Duodenal mucosa (tissue), 2 donors: ENCODE results near the gene ZNF462.

Experiments used
- H3K27ac ChIP-seq: one replicate; pipeline ENCODE4 v1.7.0; 2013; ENCODE audit warnings: low read depth, low read length
- H3K27me3 ChIP-seq, 2 donors: one replicate each; pipeline ENCODE4 v1.7.0; 2013; ENCODE audit warnings: low read length in 2 of 2, control low read depth in 1 of 2; ENCODE audit not compliant: insufficient read depth in 2 of 2, control insufficient read depth in 1 of 2
- H3K36me3 ChIP-seq, 2 donors: one replicate each; pipeline ENCODE4 v1.7.0; 2013; ENCODE audit warnings: low read length in 2 of 2, control low read depth in 1 of 2; ENCODE audit not compliant: insufficient read depth in 2 of 2, control insufficient read depth in 1 of 2
- H3K4me1 ChIP-seq, 2 donors: one replicate each; pipeline ENCODE4 v1.7.0; 2013; ENCODE audit warnings: low read length in 2 of 2, control low read depth in 1 of 2; ENCODE audit not compliant: insufficient read depth in 2 of 2, control insufficient read depth in 1 of 2
- H3K4me3 ChIP-seq, 2 donors: one replicate each; pipeline ENCODE4 v1.7.0; 2013; ENCODE audit warnings: low read length in 2 of 2, low read depth in 1 of 2
- H3K9ac ChIP-seq, 2 donors: one replicate each; pipeline ENCODE4 v1.7.0; 2013; ENCODE audit warnings: low read length in 2 of 2, low read depth in 1 of 2
- H3K9me3 ChIP-seq, 2 donors: one replicate each; pipeline ENCODE4 v1.7.0; 2013; ENCODE audit warnings: low read length in 2 of 2, control low read depth in 1 of 2; ENCODE audit not compliant: control insufficient read depth in 1 of 2

Gene ZNF462

DNA sequence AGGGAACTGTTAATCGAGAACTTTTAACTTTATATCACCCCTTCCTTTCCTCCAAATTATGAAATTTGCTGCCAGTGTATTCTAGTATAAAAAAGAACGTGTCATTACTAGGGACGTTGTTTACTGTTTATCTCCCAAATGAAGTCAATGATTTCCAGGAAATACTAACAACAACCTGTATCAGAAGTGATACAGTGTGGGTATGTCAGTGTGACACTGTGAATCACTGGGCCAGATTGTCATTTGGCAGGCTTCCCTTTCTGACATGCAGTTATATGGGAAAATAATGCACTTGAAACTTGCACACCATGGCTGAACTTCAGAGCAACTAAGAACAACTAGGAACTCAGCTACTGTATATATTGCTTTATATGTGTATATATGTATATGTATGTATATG, 12.6 kb downstream of the ZNF462 start:
- Histone ChIP-seq H3K27ac (no peak overlapping the region), H3K4me3 (no peak overlapping the region), H3K9ac (no peak overlapping the region), H3K9me3 (no peaks in the 10 kb centered on the region), H3K27me3 (no peaks in the 10 kb centered on the region), H3K4me1 (peaks cover 0 to 2% of the 10 kb centered on the region in 2 donors), H3K36me3 (no peaks in the 10 kb centered on the region)

DNA sequence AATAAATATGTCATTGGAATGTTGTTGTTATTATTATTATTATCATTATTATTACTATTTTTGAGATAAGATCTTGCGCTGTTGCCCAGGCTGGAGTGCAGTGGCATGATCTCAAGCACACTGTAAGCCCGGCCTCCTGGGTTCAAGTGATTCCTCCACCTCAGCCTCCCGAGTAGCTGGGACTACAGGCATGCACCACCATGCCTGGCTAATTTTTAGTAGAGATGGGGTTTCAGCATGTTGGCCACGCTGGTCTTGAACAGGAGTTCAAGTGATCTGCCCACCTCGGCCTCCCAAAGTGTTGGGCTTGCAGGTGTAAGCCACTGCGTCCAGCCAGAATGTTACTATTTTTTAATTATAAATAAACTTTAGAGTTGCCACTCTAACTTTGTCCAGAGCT, 14.4 kb downstream of the ZNF462 start:
- peaks cover 5 to 10% of the 10 kb centered on the region in 2 donors for H3K4me1 ChIP-seq

DNA sequence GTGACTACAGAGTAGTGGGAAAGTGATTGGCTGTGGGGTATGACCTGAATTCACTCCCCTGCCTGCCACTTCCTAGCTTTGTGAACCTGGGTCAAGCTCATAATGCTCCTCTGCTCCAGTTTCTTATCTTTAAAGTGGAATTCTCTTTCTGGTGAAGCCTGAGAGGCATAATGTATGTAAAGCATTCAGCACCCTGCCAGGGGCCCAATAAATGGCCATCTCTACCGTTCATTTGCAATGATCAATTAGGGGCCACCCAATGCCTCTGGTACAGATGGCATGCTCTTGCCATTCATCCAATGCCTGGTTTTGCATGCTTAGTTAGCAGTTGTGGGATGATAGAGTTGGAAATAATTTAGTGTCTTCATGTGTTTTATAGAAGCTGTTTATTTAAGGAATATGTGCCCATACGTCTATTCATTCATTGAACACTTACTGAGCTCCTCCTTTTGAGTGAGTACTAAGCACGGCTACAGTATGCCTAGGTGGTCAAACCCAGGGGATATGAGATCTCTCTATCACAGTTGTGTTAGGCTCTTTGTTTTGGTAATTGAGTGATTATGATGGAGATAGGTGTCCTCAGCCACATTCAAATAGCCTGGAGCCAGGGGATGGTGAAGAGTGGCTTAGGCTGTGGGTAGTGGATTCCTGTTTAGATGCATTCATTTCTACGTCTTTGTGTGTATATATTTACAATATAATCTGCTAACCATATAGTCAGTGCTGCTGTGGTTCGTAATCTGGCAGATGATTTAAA, 15.3 kb downstream of the ZNF462 start:
- Histone ChIP-seq H3K9me3 (no peaks in the 10 kb centered on the region), H3K27ac (no peak overlapping the region), H3K9ac (no peak overlapping the region), H3K4me3 (no peak overlapping the region), H3K27me3 (no peaks in the 10 kb centered on the region), H3K36me3 (no peaks in the 10 kb centered on the region), H3K4me1 (peaks cover 5 to 15% of the 10 kb centered on the region in 2 donors)

More for the DNA sequence above, 14.4 kb downstream of the ZNF462 start:
- Histone ChIP-seq H3K9me3 (no peaks in the 10 kb centered on the region), H3K36me3 (no peaks in the 10 kb centered on the region), H3K27me3 (no peaks in the 10 kb centered on the region), H3K27ac (no peak overlapping the region), H3K9ac (no peak overlapping the region), H3K4me3 (no peak overlapping the region)

DNA sequence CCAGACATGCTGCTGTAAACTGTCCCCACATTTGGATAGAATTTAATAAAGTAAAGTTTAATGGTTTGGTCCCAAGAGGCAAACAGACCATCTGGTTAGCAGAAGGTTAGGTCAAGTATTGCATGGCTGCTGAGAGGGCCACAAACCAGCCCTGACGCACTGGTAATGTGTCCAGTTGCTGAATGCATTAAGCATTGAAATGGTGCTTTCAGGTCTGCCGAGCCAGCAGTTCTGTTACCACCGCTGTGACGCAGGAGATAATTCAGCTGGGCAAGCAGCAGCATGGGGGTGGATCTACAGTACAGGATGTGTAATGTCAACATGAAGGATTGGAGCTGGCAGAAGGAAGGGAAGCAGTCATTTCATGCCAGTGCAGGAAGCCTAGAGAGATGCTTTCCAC, 16.0 kb downstream of the ZNF462 start:
- Histone ChIP-seq H3K4me3 (no peak overlapping the region), H3K27ac (no peak overlapping the region)

DNA sequence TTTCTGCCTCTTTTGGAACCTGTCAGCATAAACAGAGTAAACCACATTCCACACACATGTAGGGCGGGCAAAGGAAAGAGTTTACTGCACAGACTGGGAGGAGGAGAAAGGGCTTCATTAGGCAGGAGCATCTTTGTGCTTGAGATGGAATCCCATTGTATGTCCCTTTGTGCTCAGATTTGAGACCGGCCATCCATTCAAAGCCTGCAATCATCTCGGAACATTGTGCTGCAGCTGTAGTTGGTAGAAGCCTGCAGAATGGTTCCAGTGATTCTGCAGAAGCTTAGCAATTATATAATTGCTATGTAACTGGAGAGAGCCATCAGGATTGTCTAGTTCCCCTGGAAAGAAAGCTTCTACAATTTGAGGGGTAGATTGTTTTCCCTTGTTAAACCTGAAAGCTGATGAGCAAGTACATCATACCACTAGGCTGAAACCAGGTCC, 16.5 kb downstream of the ZNF462 start:
- Histone ChIP-seq H3K27me3 (no peaks in the 10 kb centered on the region), H3K27ac (peak overlapping the region; percentile 10), H3K9ac (no peak overlapping the region), H3K4me3 (no peak overlapping the region), H3K9me3 (no peaks in the 10 kb centered on the region), H3K4me1 (peaks cover 5 to 22% of the 10 kb centered on the region in 2 donors), H3K36me3 (no peaks in the 10 kb centered on the region)

More for the DNA sequence above, 16.0 kb downstream of the ZNF462 start:
- Histone ChIP-seq H3K4me1 (peaks cover 5 to 22% of the 10 kb centered on the region in 2 donors), H3K9ac (no peak overlapping the region), H3K9me3 (no peaks in the 10 kb centered on the region), H3K27me3 (no peaks in the 10 kb centered on the region), H3K36me3 (no peaks in the 10 kb centered on the region)

DNA sequence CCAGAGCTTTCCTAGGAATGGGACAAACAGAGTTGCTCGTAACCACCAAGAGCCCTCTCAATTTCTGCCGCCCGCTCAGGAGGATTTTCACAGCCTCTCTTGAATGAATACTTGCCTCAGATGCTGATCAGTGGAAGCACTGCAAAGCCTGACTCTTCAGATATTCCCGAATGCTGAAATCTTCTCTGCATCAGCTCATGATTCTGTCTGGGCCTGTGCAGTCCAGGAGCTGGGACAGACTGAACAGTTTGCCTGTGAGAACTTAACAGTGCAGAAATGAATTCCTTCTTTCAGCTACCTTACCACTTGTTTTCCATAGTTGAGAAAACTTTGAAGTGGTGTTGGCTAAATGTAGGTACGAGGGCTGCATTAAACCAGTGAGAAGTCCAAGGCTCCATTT, 17.1 kb downstream of the ZNF462 start:
- peak overlapping the region; percentile 10 for H3K27ac ChIP-seq
- H3K4me1 ChIP-seq = peaks cover 5 to 22% of the 10 kb centered on the region in 2 donors
- no peak overlapping the region for H3K4me3 ChIP-seq
- no peaks in the 10 kb centered on the region for H3K36me3 ChIP-seq
- no peaks in the 10 kb centered on the region for H3K27me3 ChIP-seq
- H3K9ac ChIP-seq = no peak overlapping the region
- no peaks in the 10 kb centered on the region for H3K9me3 ChIP-seq

DNA sequence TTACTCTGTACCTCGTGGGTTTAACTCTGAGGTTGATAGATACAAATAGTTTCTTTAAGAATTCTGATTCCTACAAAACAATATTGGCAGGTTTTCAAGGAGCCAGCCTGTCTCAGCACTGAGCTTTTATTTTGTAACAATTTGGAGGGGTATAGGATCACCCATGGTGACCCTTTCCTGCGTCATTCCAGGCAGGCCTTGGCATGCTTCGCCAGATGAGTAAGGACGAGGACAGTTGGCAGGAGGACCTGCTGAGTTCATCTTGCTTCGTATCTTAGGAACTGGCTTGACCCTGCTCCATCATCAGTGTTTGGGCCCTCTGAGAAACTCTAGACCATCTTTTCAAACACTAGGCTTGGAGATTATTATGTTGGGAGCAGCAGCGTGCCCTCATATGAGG, 17.9 kb downstream of the ZNF462 start:
- peaks cover 5 to 22% of the 10 kb centered on the region in 2 donors for H3K4me1 ChIP-seq
- no peak overlapping the region for H3K27ac ChIP-seq
- no peak overlapping the region for H3K9ac ChIP-seq
- no peaks in the 10 kb centered on the region for H3K9me3 ChIP-seq
- H3K27me3 ChIP-seq = no peaks in the 10 kb centered on the region
- no peaks in the 10 kb centered on the region for H3K36me3 ChIP-seq
- H3K4me3 ChIP-seq = no peak overlapping the region

DNA sequence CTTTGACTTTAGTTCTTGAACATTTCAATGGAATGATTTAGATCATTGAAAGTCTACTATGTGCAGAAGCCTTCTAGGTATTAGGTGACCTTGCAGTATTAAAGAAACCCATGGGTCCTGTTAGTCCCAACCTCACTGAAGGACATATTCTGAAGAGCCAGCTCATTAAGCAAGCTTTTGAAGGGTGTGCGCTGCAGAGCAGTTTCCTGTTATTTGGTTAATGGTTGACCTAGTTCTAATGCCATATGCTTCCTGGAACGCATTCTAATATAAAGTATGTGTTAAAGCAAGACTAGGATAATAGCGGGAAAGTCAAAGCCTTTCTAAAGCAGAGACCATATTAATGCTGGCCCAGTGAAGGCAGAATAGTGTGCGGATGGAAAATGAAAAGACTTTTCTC, 20.1 kb downstream of the ZNF462 start:
- H3K9ac ChIP-seq = no peak overlapping the region
- H3K4me1 ChIP-seq = peaks cover 5 to 28% of the 10 kb centered on the region in 2 donors
- no peak overlapping the region for H3K27ac ChIP-seq
- H3K9me3 ChIP-seq = no peaks in the 10 kb centered on the region
- no peak overlapping the region for H3K4me3 ChIP-seq
- H3K27me3 ChIP-seq = no peaks in the 10 kb centered on the region
- H3K36me3 ChIP-seq = no peaks in the 10 kb centered on the region

DNA sequence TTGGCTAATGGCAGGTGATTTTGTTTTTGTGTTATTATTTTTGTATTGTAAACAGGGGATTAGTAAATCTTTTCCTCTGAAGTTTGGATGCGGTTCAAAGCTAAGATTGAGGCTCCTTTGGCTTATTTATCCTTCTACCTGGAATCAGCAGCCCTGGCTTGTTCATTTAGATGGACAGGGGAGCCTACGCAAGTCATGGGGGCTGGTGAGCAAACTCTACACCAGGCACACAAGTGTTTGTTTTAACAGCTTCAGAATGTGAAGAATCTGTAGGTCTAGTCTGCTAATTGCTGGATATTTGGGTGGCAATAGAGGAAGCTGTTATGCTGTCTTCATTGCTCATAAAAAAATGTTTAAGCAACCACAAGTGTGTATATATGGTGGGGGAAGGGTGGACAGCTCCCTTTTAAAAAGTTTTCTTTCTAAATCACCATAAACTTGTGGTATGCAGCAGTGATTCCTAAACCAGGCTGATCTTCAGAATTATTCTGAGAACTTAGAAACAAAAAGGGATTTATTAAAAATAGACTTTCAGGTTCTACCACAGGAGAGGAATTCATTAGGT, 20.7 kb downstream of the ZNF462 start:
- H3K27ac ChIP-seq = no peak overlapping the region
- no peak overlapping the region for H3K4me3 ChIP-seq
- no peak overlapping the region for H3K9ac ChIP-seq
- H3K9me3 ChIP-seq = no peaks in the 10 kb centered on the region
- H3K4me1 ChIP-seq = peaks cover 5 to 28% of the 10 kb centered on the region in 2 donors
- H3K27me3 ChIP-seq = no peaks in the 10 kb centered on the region
- no peaks in the 10 kb centered on the region for H3K36me3 ChIP-seq

DNA sequence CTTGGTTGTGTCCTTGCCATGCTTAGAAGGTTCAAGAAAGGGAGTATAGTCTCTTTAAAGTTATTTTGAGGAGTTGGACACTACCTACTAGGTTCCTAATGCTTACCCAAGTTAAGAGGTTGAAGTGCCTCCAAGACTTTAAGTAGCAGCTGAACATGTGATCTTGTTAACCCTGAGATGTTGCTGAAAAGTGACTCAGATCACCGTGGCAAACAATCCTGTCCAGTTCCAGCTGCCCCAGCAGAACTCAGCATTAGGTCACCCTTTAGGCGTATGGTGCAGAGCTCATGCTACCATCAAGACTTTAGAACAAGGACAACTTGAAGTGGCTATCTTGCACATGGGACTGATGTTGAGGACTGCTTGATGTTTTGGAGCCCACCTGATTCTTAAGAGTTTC, 22.5 kb downstream of the ZNF462 start:
- Histone ChIP-seq H3K36me3 (no peaks in the 10 kb centered on the region), H3K27me3 (no peaks in the 10 kb centered on the region), H3K27ac (no peak overlapping the region), H3K9me3 (no peaks in the 10 kb centered on the region), H3K9ac (no peak overlapping the region), H3K4me3 (no peak overlapping the region), H3K4me1 (peaks cover 5 to 27% of the 10 kb centered on the region in 2 donors)
